Sigmoid colon (tissue), 4 donors: ENCODE data around the gene ZNF606.

Source experiments
- EP300 ChIP-seq, 4 donors: sonication (generic); formaldehyde crosslinking; IDR thresholded peaks; one replicate each; pipeline ENCODE4 v1.6.1; 2017; ENCODE audit warnings: antibody characterized with exemption in 4 of 4
- POLR2A ChIP-seq, 2 donors: fragments of 450-650 bp; IDR thresholded peaks; one replicate each; pipeline ENCODE4 v1.6.1; 2016; ENCODE audit warnings: antibody characterized with exemption in 2 of 2, mild to moderate bottlenecking in 2 of 2, moderate library complexity in 2 of 2
- POLR2AphosphoS5 ChIP-seq, 4 donors: sonication (generic); formaldehyde crosslinking; IDR thresholded peaks; one replicate each; pipeline ENCODE4 v1.6.1; 2017; ENCODE audit warnings: antibody characterized with exemption in 4 of 4
- TF ChIP-seq, protein P1 (sequence below), 4 experiments: fragments of 450-650 bp in 3 of 4; fragments of 200-600 bp in 1 of 4; IDR thresholded peaks; one replicate each; pipeline ENCODE4 v1.5.1; 2016 to 2019; ENCODE audit warnings: antibody characterized with exemption in 4 of 4, mild to moderate bottlenecking in 3 of 4, moderate library complexity in 2 of 4

DNA sequence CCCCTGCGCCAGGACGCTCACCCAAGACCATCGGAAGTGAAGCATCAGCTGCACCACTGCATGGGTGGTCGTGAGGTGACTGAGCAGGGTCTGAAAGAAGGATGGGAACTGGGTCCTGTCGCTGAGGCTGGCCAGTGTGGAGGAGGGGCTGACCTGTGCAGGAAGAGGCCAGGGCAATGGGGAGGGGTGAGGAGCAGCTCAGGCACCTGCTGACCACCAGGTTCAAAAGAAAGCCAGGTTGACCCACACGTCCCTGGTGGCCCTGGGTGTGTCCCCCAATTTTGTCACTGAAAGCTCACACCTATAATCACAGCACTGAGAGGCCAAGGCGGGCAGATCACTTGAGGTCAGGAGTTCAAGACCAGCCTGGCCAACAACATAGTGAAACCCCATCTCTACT, 17.5 kb upstream of the ZNF606 start:
- TF ChIP-seq, protein P1, sequence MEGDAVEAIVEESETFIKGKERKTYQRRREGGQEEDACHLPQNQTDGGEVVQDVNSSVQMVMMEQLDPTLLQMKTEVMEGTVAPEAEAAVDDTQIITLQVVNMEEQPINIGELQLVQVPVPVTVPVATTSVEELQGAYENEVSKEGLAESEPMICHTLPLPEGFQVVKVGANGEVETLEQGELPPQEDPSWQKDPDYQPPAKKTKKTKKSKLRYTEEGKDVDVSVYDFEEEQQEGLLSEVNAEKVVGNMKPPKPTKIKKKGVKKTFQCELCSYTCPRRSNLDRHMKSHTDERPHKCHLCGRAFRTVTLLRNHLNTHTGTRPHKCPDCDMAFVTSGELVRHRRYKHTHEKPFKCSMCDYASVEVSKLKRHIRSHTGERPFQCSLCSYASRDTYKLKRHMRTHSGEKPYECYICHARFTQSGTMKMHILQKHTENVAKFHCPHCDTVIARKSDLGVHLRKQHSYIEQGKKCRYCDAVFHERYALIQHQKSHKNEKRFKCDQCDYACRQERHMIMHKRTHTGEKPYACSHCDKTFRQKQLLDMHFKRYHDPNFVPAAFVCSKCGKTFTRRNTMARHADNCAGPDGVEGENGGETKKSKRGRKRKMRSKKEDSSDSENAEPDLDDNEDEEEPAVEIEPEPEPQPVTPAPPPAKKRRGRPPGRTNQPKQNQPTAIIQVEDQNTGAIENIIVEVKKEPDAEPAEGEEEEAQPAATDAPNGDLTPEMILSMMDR (IDR thresholded peaks at IDR 0.05): no peak
- TF ChIP-seq POLR2AphosphoS5 (IDR thresholded peaks at IDR 0.05) (no peak), POLR2A (IDR thresholded peaks at IDR 0.05) (no peak), EP300 (IDR thresholded peaks at IDR 0.05) (no peak)
